ENCODE results near the gene DCC.

DCC gene

DNA sequence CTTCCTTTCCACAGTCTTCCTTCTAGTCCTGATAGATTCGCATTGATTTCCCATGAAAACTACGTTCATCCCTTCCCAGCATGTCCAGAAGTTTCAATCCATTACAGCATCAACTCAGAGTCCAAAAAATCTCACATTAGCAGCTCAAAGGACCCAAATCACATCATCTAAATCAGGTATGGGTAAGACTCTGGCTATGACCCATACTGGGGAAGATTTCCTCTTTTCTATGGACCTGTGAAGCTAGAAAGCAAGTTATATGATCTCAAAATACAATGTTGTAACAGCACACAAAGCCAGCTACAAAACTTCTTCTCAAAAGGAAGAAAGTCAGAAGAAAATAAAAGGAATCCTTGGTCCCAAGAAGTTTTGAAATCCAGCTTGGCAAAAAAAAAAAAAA, 5.7 kb upstream of the DCC start:
- no peaks in the 10 kb centered on the region for H3K79me2 ChIP-seq (ENCODE audit: control insufficient read depth, insufficient read depth, low read length, unreplicated experiment)
- no peak overlapping the region for H3K27ac ChIP-seq (ENCODE audit: low read depth, low read length)
- no peaks in the 10 kb centered on the region for H3K36me3 ChIP-seq (ENCODE audit: insufficient read depth, low read length)
- no peak overlapping the region for H3K4me3 ChIP-seq (ENCODE audit: low read depth, low read length)
- H3K4me1 ChIP-seq (ENCODE audit: control insufficient read depth, insufficient read depth, low read length, unreplicated experiment) = no peaks in the 10 kb centered on the region
- no peak overlapping the region for H2AFZ ChIP-seq (ENCODE audit: low read length, unreplicated experiment)
- H3K27me3 ChIP-seq (ENCODE audit: insufficient read depth, low read length) = peaks cover 4% of the 10 kb centered on the region; the same call in 1 of the 2 replicates

GRCh38 chr18:52334896-52335295, 5.1 kb upstream of the DCC start:
- no peak overlapping the region for H3K27ac ChIP-seq (ENCODE audit: low read depth, low read length)
- H3K4me1 ChIP-seq (ENCODE audit: control insufficient read depth, insufficient read depth, low read length, unreplicated experiment) = no peaks in the 10 kb centered on the region
- no peaks in the 10 kb centered on the region for H3K79me2 ChIP-seq (ENCODE audit: control insufficient read depth, insufficient read depth, low read length, unreplicated experiment)
- no peaks in the 10 kb centered on the region for H3K36me3 ChIP-seq (ENCODE audit: insufficient read depth, low read length)
- H2AFZ ChIP-seq (ENCODE audit: low read length, unreplicated experiment) = no peak overlapping the region
- no peak overlapping the region for H3K4me3 ChIP-seq (ENCODE audit: low read depth, low read length)
- H3K27me3 ChIP-seq (ENCODE audit: insufficient read depth, low read length) = peaks cover 4% of the 10 kb centered on the region; the same call in 1 of the 2 replicates

DNA sequence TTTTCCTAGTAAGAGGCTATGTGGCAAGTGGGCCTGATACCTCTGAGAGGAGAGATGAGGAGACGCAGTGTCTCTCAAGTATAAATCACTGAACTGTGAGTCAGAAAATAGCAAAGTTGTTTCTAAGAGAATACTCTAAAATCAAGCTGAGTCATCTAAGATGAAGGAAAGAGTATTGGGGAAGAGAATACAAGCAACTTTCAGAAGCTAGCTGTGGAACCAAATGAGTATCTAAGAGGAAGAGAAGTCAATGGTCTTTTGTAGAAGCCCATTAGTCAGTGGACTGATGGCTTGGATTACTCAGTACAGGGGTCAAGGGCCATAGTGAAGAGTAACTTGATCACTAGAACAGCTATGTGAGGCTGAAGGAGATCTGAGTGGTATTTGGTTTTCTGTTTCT, 2.7 kb upstream of the DCC start:
- no peak overlapping the region for H3K27ac ChIP-seq (ENCODE audit: low read depth, low read length)
- no peak overlapping the region for H3K4me3 ChIP-seq (ENCODE audit: low read depth, low read length)
- H3K36me3 ChIP-seq (ENCODE audit: insufficient read depth, low read length) = no peaks in the 10 kb centered on the region
- no peaks in the 10 kb centered on the region for H3K79me2 ChIP-seq (ENCODE audit: control insufficient read depth, insufficient read depth, low read length, unreplicated experiment)
- peaks cover 25% of the 10 kb centered on the region for H3K27me3 ChIP-seq (ENCODE audit: insufficient read depth, low read length)
- H3K4me1 ChIP-seq (ENCODE audit: control insufficient read depth, insufficient read depth, low read length, unreplicated experiment) = no peaks in the 10 kb centered on the region
- H2AFZ ChIP-seq (ENCODE audit: low read length, unreplicated experiment) = no peak overlapping the region

DNA sequence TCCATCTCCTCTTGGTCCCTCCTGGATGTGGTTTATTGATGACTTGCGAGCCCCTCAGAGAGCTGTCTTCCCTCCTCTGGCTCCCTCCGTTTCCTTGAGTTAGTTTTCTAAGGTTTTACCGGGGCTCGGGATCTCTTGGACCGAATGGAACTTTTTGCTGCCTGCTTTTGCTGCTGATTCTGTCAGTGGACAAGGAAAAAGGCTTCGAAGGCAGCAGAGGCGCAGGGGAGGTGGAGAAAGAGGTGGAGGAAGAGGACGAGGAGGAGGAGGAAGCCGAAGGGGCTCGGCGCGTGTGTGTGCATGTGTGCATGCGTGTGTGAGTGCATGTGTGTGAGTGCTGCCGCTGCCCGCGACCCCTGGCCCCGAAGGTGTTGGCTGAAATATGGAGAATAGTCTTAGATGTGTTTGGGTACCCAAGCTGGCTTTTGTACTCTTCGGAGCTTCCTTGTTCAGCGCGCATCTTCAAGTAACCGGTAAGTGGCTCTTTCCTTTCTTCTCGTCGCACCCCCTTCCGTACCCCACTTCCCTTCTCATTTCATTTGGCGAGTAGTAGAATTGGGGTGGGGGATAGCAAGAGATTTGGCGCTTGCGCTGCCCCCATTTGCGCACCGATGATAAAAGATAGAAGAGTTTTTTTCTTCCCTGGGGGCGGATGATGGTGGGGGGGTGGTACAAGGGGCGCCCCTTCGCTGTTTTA, 557 bp downstream of the DCC start:
- Histone ChIP-seq H3K4me1 (ENCODE audit: control insufficient read depth, insufficient read depth, low read length, unreplicated experiment) (no peaks in the 10 kb centered on the region), H3K36me3 (ENCODE audit: insufficient read depth, low read length) (no peaks in the 10 kb centered on the region), H3K79me2 (ENCODE audit: control insufficient read depth, insufficient read depth, low read length, unreplicated experiment) (no peaks in the 10 kb centered on the region), H3K4me3 (ENCODE audit: low read depth, low read length) (no peak overlapping the region), H3K27ac (ENCODE audit: low read depth, low read length) (no peak overlapping the region), H3K27me3 (ENCODE audit: insufficient read depth, low read length) (peaks cover 25% of the 10 kb centered on the region), H2AFZ (ENCODE audit: low read length, unreplicated experiment) (no peak overlapping the region)

DNA sequence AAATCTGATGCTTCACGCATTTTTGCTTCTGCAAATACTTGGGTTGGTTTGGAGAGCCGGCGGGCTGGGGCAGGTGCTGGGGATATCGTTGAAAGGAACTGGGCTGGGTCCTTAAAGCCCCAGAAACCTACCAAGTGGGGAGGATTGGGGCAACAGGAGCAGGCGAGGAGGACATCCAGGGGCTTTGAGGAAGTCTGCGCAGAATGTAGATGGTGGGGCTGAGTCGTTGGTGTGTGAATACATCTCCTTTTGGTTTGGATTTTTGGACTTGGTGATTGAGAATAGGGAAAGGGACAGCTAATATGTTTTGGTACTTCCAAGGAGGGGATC, 1.1 kb downstream of the DCC start:
- H2AFZ ChIP-seq (ENCODE audit: low read length, unreplicated experiment) = no peak overlapping the region
- H3K36me3 ChIP-seq (ENCODE audit: insufficient read depth, low read length) = no peaks in the 10 kb centered on the region

DNA sequence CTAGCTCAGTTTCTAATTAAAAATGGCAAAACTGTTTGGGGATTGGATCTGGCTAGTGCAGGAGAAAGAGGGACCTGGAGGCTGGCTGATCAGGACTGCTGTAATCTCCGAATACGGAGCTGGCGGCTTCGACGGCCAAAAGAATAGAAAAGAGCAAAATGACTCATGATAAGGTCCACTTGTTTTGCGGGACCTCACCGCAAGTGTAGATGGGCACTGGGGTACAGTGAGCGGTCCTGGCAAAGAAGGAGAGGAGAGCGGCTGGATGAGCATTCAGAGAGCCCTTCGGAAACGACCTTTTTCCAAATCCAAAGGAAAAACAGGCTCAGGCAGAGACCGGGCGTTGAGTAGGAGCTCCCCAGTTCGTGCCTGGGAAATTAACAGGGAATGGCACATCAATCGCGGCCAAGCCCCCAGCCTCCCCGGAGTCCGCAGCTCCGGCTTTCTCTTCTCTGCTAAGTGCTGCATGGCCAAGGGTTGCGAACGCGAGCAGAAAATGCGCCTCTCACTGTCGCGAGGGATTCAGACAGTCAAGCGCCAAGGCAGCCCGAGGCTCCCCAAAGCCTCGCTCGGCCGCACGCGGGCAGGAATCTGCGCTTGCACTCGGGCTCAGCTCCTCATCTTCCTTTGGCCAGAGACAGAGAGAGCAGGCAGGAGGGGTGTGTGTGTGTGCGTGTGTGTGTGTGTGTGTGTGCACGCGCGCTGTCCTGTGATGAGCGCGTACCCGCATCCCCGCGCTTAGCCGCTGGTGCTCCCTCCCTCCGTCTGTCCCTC, 1.8 kb downstream of the DCC start:
- no peaks in the 10 kb centered on the region for H3K36me3 ChIP-seq (ENCODE audit: insufficient read depth, low read length)
- H3K4me1 ChIP-seq (ENCODE audit: control insufficient read depth, insufficient read depth, low read length, unreplicated experiment) = no peaks in the 10 kb centered on the region
- H3K27ac ChIP-seq (ENCODE audit: low read depth, low read length) = no peak overlapping the region
- peaks cover 25% of the 10 kb centered on the region for H3K27me3 ChIP-seq (ENCODE audit: insufficient read depth, low read length)
- no peaks in the 10 kb centered on the region for H3K79me2 ChIP-seq (ENCODE audit: control insufficient read depth, insufficient read depth, low read length, unreplicated experiment)
- no peak overlapping the region for H2AFZ ChIP-seq (ENCODE audit: low read length, unreplicated experiment)
- no peak overlapping the region for H3K4me3 ChIP-seq (ENCODE audit: low read depth, low read length)

More for the DNA sequence above, 1.1 kb downstream of the DCC start:
- Histone ChIP-seq H3K27me3 (ENCODE audit: insufficient read depth, low read length) (peaks cover 25% of the 10 kb centered on the region), H3K4me3 (ENCODE audit: low read depth, low read length) (no peak overlapping the region), H3K79me2 (ENCODE audit: control insufficient read depth, insufficient read depth, low read length, unreplicated experiment) (no peaks in the 10 kb centered on the region), H3K4me1 (ENCODE audit: control insufficient read depth, insufficient read depth, low read length, unreplicated experiment) (no peaks in the 10 kb centered on the region), H3K27ac (ENCODE audit: low read depth, low read length) (no peak overlapping the region)

- Histone ChIP-seq H3K36me3 (ENCODE audit: insufficient read depth, low read length) (no peaks in the 10 kb centered on the region), H2AFZ (ENCODE audit: low read length, unreplicated experiment) (no peak overlapping the region), H3K27me3 (ENCODE audit: insufficient read depth, low read length) (peaks cover 25% of the 10 kb centered on the region), H3K4me1 (ENCODE audit: control insufficient read depth, insufficient read depth, low read length, unreplicated experiment) (no peaks in the 10 kb centered on the region), H3K79me2 (ENCODE audit: control insufficient read depth, insufficient read depth, low read length, unreplicated experiment) (no peaks in the 10 kb centered on the region), H3K27ac (ENCODE audit: low read depth, low read length) (no peak overlapping the region), H3K4me3 (ENCODE audit: low read depth, low read length) (no peak overlapping the region)
Measured at GRCh38 chr18:52342456-52342855, 2.5 kb downstream of the DCC start.

DNA sequence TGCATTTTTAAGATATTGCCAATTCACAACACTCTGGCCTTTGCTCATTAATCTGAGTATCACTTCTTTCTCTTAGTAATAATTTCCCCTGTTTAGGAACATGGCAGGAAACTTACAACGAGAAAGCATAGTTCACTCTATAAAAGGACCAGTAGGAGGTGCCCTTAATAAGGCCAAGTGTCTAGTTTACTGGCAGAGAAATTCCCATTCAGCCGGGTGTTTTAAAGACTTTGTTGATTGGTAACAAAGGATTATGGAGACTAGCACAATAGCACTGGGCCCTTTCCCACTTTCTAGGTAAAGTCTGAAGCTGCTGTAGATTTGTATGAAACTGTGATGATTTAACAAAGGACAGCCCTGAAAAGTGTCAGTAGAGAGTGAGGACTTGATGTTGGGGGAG, 3.1 kb downstream of the DCC start:
- Histone ChIP-seq H3K79me2 (ENCODE audit: control insufficient read depth, insufficient read depth, low read length, unreplicated experiment) (no peaks in the 10 kb centered on the region), H3K4me3 (ENCODE audit: low read depth, low read length) (no peak overlapping the region), H3K27me3 (ENCODE audit: insufficient read depth, low read length) (peaks cover 25% of the 10 kb centered on the region), H2AFZ (ENCODE audit: low read length, unreplicated experiment) (no peak overlapping the region), H3K4me1 (ENCODE audit: control insufficient read depth, insufficient read depth, low read length, unreplicated experiment) (no peaks in the 10 kb centered on the region), H3K36me3 (ENCODE audit: insufficient read depth, low read length) (no peaks in the 10 kb centered on the region), H3K27ac (ENCODE audit: low read depth, low read length) (no peak overlapping the region)

DNA sequence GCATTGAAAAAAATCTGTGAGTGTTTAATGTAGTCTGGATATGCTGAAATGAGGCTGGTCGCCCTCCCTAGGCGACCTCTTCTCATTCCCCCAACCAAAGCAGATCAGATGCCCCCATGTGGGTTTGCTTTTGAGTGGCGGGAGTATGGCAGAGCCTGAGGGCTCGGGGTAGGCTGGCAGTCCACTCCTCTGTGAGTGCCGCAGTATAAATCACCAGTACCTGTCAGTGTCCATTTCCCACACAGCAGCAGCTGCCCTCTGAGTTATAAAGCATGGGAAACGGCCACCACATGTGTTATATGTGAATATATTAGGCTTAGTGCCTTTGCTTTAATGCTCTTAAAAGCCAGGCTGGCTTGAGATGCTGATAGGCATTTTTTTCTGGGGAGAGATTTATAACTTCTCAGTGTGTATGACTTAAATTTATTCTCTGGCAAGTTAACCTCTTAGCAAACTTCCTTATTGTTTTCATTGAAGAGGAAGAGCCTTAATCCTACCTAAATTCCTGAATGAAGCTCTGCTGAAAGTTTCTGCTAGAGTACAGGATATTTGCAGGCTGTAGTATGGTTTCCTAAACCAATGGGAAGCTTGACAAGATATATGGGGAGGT, 3.8 kb downstream of the DCC start:
- Histone ChIP-seq H3K4me3 (ENCODE audit: low read depth, low read length) (no peak overlapping the region), H3K36me3 (ENCODE audit: insufficient read depth, low read length) (no peaks in the 10 kb centered on the region), H3K4me1 (ENCODE audit: control insufficient read depth, insufficient read depth, low read length, unreplicated experiment) (no peaks in the 10 kb centered on the region), H2AFZ (ENCODE audit: low read length, unreplicated experiment) (no peak overlapping the region), H3K79me2 (ENCODE audit: control insufficient read depth, insufficient read depth, low read length, unreplicated experiment) (no peaks in the 10 kb centered on the region), H3K27me3 (ENCODE audit: insufficient read depth, low read length) (peaks cover 25% of the 10 kb centered on the region), H3K27ac (ENCODE audit: low read depth, low read length) (no peak overlapping the region)

- Histone ChIP-seq H3K4me1 (ENCODE audit: control insufficient read depth, insufficient read depth, low read length, unreplicated experiment) (no peaks in the 10 kb centered on the region), H2AFZ (ENCODE audit: low read length, unreplicated experiment) (no peak overlapping the region)
Measured at GRCh38 chr18:52344881-52345280, 4.9 kb downstream of the DCC start.

GRCh38 chr18:52345428-52345827, 5.4 kb downstream of the DCC start:
- Histone ChIP-seq H3K79me2 (ENCODE audit: control insufficient read depth, insufficient read depth, low read length, unreplicated experiment) (no peaks in the 10 kb centered on the region), H3K27ac (ENCODE audit: low read depth, low read length) (no peak overlapping the region), H3K4me1 (ENCODE audit: control insufficient read depth, insufficient read depth, low read length, unreplicated experiment) (no peaks in the 10 kb centered on the region), H2AFZ (ENCODE audit: low read length, unreplicated experiment) (no peak overlapping the region), H3K27me3 (ENCODE audit: insufficient read depth, low read length) (peaks cover 17% of the 10 kb centered on the region), H3K36me3 (ENCODE audit: insufficient read depth, low read length) (no peaks in the 10 kb centered on the region), H3K4me3 (ENCODE audit: low read depth, low read length) (no peak overlapping the region)

More at GRCh38 chr18:52344881-52345280, 4.9 kb downstream of the DCC start:
- H3K36me3 ChIP-seq (ENCODE audit: insufficient read depth, low read length) = no peaks in the 10 kb centered on the region
- H3K4me3 ChIP-seq (ENCODE audit: low read depth, low read length) = no peak overlapping the region
- H3K79me2 ChIP-seq (ENCODE audit: control insufficient read depth, insufficient read depth, low read length, unreplicated experiment) = no peaks in the 10 kb centered on the region
- no peak overlapping the region for H3K27ac ChIP-seq (ENCODE audit: low read depth, low read length)
- peaks cover 21% of the 10 kb centered on the region for H3K27me3 ChIP-seq (ENCODE audit: insufficient read depth, low read length)

Measured in ACC112 (cell line).